Endodermal cell (in vitro differentiated cells): ENCODE data around the gene ABCD4. TPM values are rescaled to one million over a fixed set of nuclear protein-coding genes. Genes with fewer than 3 reads are reported as not detected.

ENCODE experiments used
- DNase-seq: peaks from one replicate; pipeline ENCODE4 v3.0.0-alpha.2; 2017
- H3K27ac ChIP-seq: 2 replicates; pipeline ENCODE4 v1.5.1; 2013; ENCODE audit warnings: mild to moderate bottlenecking, low read depth, low read length, moderate library complexity
- H3K27me3 ChIP-seq: 2 replicates; pipeline ENCODE4 v1.6.1; 2013; ENCODE audit warnings: mild to moderate bottlenecking, low read length, moderate library complexity; ENCODE audit not compliant: insufficient read depth, control insufficient read depth, poor library complexity, severe bottlenecking
- H3K36me3 ChIP-seq: 2 replicates; pipeline ENCODE4 v1.7.0; 2013; ENCODE audit warnings: mild to moderate bottlenecking, low read length, moderate library complexity; ENCODE audit not compliant: control insufficient read depth, insufficient read depth
- H3K4me1 ChIP-seq: one replicate; pipeline ENCODE4 v1.7.0; 2013; ENCODE audit warnings: low read length; ENCODE audit not compliant: control insufficient read depth, insufficient read depth
- H3K4me3 ChIP-seq: 2 replicates; pipeline ENCODE4 v1.5.1; 2013; ENCODE audit warnings: mild to moderate bottlenecking, low read length, moderate library complexity
- H3K9ac ChIP-seq: 2 replicates; pipeline ENCODE4 v1.6.1; 2013; ENCODE audit warnings: mild to moderate bottlenecking, low read length, moderate library complexity; ENCODE audit not compliant: poor library complexity, severe bottlenecking; ENCODE audit errors: extremely low read depth
- H3K9me3 ChIP-seq: 2 replicates; pipeline ENCODE4 v1.6.1; 2013; ENCODE audit warnings: mild to moderate bottlenecking, low read length, moderate library complexity; ENCODE audit not compliant: control insufficient read depth
- H3K27ac Mint-ChIP-seq: 2 replicates; pipeline ENCODE4 v1.8.0; 2020; ENCODE audit warnings: mixed read lengths
- H3K27me3 Mint-ChIP-seq: 2 replicates; pipeline ENCODE4 v1.8.0; 2021; ENCODE audit warnings: mild to moderate bottlenecking, mixed read lengths; ENCODE audit not compliant: insufficient read depth
- H3K36me3 Mint-ChIP-seq: 2 replicates; pipeline ENCODE4 v1.8.0; 2020; ENCODE audit warnings: low read depth, mixed read lengths
- H3K4me1 Mint-ChIP-seq: 2 replicates; pipeline ENCODE4 v1.8.0; 2020; ENCODE audit warnings: mixed read lengths
- H3K4me3 Mint-ChIP-seq: 2 replicates; pipeline ENCODE4 v1.8.0; 2020; ENCODE audit warnings: mild to moderate bottlenecking, moderate library complexity, mixed read lengths
- H3K9me3 Mint-ChIP-seq: 2 replicates; pipeline ENCODE4 v1.8.0; 2020; ENCODE audit warnings: mild to moderate bottlenecking, mixed read lengths
- WGBS, 2 experiments: methylation state at CpG; one replicate each; pipeline versions ENCODE4 v1.1.5 to v1.1.7; 2013; ENCODE audit warnings: missing lambda C conversion rate in 2 of 2, mixed read lengths in 1 of 2; ENCODE audit not compliant: insufficient coverage in 1 of 2, insufficient read length in 1 of 2; 5-methylcytosine and 5-hydroxymethylcytosine counted together
- total RNA-seq, 2 donors: library from RNA; stranded (reverse); fragmentation: NEBNext Ultra II Directional in 1 of 2; extraction: Animal tissue kit (Norgen Biotek cat#: 25700) in 1 of 2; gene quantifications; 2 replicates in 1 of 2; 3 replicates in 1 of 2; pipeline ENCODE4 v1.2.1, GENCODE V29; 2021
- TF ChIP-seq, protein P1 (sequence below): fragments of 200-600 bp; sonication (generic); conservative IDR thresholded peaks from 2 replicates; pipeline ENCODE4 v1.5.0; 2021; ENCODE audit warnings: antibody characterized with exemption, mild to moderate bottlenecking

ABCD4 gene
- total RNA-seq, 2 donors from 2014 or later = 153 to 239 TPM

DNA sequence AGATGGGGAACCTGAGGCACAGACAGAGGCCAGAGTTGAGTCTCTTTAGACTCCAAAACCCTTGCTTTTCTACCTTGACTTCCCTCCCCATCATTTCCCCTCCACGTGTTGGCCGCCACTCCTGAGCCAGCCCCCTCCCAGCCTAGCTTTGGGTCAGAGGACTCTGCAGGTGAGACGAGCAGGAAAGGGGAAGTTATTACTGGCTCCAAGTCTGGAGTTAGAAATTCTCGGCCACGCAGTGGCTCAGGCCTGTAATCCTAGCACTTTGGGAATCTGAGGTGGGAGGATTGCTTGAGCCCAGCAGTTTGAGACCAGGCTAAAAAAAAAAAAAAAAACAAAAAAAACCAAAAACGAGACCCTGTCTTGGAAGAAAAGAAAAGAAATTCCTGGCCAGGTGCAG is 54.7 kb downstream of the ABCD4 start:
- Mint-ChIP-seq H3K36me3 (no peaks in the 10 kb centered on the region), H3K27me3 (peaks cover 47% of the 10 kb centered on the region), H3K4me1 (peaks cover 20% of the 10 kb centered on the region), H3K4me3 (no peak overlapping the region), H3K27ac (no peak overlapping the region), H3K9me3 (no peaks in the 10 kb centered on the region)
- Histone ChIP-seq H3K9me3 (no peaks in the 10 kb centered on the region), H3K36me3 (no peaks in the 10 kb centered on the region), H3K4me3 (no peak overlapping the region), H3K9ac (no peak overlapping the region), H3K27me3 (peaks cover 38% of the 10 kb centered on the region), H3K27ac (no peak overlapping the region), H3K4me1 (no peaks in the 10 kb centered on the region)
- TF ChIP-seq, protein P1, sequence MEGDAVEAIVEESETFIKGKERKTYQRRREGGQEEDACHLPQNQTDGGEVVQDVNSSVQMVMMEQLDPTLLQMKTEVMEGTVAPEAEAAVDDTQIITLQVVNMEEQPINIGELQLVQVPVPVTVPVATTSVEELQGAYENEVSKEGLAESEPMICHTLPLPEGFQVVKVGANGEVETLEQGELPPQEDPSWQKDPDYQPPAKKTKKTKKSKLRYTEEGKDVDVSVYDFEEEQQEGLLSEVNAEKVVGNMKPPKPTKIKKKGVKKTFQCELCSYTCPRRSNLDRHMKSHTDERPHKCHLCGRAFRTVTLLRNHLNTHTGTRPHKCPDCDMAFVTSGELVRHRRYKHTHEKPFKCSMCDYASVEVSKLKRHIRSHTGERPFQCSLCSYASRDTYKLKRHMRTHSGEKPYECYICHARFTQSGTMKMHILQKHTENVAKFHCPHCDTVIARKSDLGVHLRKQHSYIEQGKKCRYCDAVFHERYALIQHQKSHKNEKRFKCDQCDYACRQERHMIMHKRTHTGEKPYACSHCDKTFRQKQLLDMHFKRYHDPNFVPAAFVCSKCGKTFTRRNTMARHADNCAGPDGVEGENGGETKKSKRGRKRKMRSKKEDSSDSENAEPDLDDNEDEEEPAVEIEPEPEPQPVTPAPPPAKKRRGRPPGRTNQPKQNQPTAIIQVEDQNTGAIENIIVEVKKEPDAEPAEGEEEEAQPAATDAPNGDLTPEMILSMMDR = no peak
- DNase-seq = no peak
- WGBS, 2 experiments = 76 to 84% methylated on average over 3 to 6 of the region's 6 CpGs

DNA sequence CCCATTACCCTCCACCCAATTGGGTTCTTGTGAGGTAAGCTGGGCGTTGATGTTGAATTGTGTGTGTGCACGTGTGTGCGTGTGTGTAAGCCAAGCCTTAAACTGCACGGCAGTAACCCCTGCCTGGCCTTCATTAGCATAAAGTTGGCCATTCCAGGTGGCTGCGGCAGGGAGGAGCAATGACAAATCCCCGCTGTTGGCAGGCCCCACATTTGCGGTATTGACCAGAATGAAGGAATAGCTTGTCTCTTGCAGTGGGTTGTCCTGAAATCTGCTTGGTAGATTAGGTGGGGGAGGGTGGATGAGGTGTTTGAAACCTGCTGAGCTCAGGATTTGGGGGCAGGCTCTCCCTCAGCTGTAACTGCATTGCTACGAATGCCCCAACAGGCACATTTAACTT is 56.2 kb downstream of the ABCD4 start:
- Mint-ChIP-seq H3K4me1 (peaks cover 26% of the 10 kb centered on the region), H3K27me3 (peaks cover 51% of the 10 kb centered on the region), H3K36me3 (no peaks in the 10 kb centered on the region), H3K27ac (no peak overlapping the region), H3K4me3 (no peak overlapping the region), H3K9me3 (no peaks in the 10 kb centered on the region)
- H3K27ac ChIP-seq = no peak overlapping the region
- no peaks in the 10 kb centered on the region for H3K36me3 ChIP-seq
- peaks cover 53% of the 10 kb centered on the region for H3K27me3 ChIP-seq
- no peak overlapping the region for H3K4me3 ChIP-seq
- 68 to 81% methylated on average over 4 to 8 of the region's 8 CpGs for WGBS, 2 experiments
- TF ChIP-seq, protein P1 = no peak
- no peaks in the 10 kb centered on the region for H3K9me3 ChIP-seq
- no peak for DNase-seq
- no peaks in the 10 kb centered on the region for H3K4me1 ChIP-seq
- no peak overlapping the region for H3K9ac ChIP-seq

DNA sequence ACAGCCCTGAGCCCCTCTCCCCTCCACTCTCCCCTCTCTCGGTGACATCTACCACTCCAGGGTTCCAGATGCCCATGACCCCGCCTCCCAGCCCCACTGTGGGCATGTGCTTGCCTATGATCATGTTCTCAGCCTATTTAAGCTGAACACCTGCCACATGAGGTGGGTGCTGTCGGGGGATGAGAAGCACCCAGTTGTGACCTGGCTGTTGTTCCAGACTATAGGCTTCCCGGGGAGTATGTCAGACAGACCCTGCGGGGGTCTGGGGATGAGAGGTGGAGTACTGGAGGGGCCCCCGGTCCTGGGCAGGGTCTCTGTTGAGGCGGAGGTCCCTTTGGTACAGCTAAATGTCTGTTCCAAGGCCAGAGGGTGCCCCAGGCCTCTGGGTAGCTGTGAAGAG is 57.4 kb downstream of the ABCD4 start:
- no peaks in the 10 kb centered on the region for H3K9me3 Mint-ChIP-seq
- H3K4me3 Mint-ChIP-seq = no peak overlapping the region
- H3K27ac Mint-ChIP-seq = no peak overlapping the region
- H3K36me3 Mint-ChIP-seq = no peaks in the 10 kb centered on the region
- peaks cover 4% of the 10 kb centered on the region for H3K4me1 ChIP-seq
- peaks cover 65% of the 10 kb centered on the region for H3K27me3 ChIP-seq
- H3K4me1 Mint-ChIP-seq = peaks cover 27% of the 10 kb centered on the region
- no peak overlapping the region for H3K27ac ChIP-seq
- H3K9ac ChIP-seq = no peak overlapping the region
- no peak for DNase-seq
- TF ChIP-seq, protein P1 = no peak
- H3K27me3 Mint-ChIP-seq = peaks cover 62% of the 10 kb centered on the region
- WGBS, 2 experiments = 81 to 86% methylated on average over 4 to 7 of the region's 7 CpGs
- H3K36me3 ChIP-seq = no peaks in the 10 kb centered on the region
- no peaks in the 10 kb centered on the region for H3K9me3 ChIP-seq
- no peak overlapping the region for H3K4me3 ChIP-seq
